Raji (cell line): ENCODE data around the gene PKP3.
A peak's percentile ranks its signal among the peaks of the same experiment; 100 is the strongest.

Experiments used
- POLR2A ChIP-seq: IDR thresholded peaks from 2 replicates; pipeline ENCODE4 v1.6.1; 2011; ENCODE audit warnings: low read depth, low read length, control low read depth; ENCODE audit not compliant: insufficient read depth

PKP3 gene

GRCh38 chr11:399731-400211 is 5.8 kb downstream of the PKP3 start:
- TF ChIP-seq POLR2A = no peak

GRCh38 chr11:400241-400689 is 6.3 kb downstream of the PKP3 start:
- TF ChIP-seq POLR2A = no peak

GRCh38 chr11:403021-403760 is 9.2 kb downstream of the PKP3 start:
- TF ChIP-seq POLR2A = no peak

GRCh38 chr11:403761-404431 is 9.9 kb downstream of the PKP3 start:
- no peak for TF ChIP-seq POLR2A

GRCh38 chr11:404551-405264 is 10.7 kb downstream of the PKP3 start:
- no peak for TF ChIP-seq POLR2A

GRCh38 chr11:405323-405953 is 11.4 kb downstream of the PKP3 start:
- no peak for TF ChIP-seq POLR2A

GRCh38 chr11:405954-406795 is 12.2 kb downstream of the PKP3 start:
- TF ChIP-seq POLR2A = no peak

GRCh38 chr11:406796-407650 is 13.0 kb downstream of the PKP3 start:
- TF ChIP-seq POLR2A = 0 out of 2 replicates have a peak, but pooled peaks have one; percentile 13

- no peak for TF ChIP-seq POLR2A
These were observed 13.7 kb downstream of the PKP3 start for GRCh38 chr11:407651-408123.

GRCh38 chr11:408154-409007 is 14.4 kb downstream of the PKP3 start:
- no peak for TF ChIP-seq POLR2A

GRCh38 chr11:409008-409599 is 15.1 kb downstream of the PKP3 start:
- no peak for TF ChIP-seq POLR2A
